ENCODE measurements around the gene F8A2.

The F8A2 gene

GRCh38 chrX:155406429-155406828 lies 24.5 kb downstream of the F8A2 start:
- DNase-seq (ENCODE audit: low spot score) = no peak
- H3K4me3 ChIP-seq = no peak overlapping the region
- TF ChIP-seq, protein P1, sequence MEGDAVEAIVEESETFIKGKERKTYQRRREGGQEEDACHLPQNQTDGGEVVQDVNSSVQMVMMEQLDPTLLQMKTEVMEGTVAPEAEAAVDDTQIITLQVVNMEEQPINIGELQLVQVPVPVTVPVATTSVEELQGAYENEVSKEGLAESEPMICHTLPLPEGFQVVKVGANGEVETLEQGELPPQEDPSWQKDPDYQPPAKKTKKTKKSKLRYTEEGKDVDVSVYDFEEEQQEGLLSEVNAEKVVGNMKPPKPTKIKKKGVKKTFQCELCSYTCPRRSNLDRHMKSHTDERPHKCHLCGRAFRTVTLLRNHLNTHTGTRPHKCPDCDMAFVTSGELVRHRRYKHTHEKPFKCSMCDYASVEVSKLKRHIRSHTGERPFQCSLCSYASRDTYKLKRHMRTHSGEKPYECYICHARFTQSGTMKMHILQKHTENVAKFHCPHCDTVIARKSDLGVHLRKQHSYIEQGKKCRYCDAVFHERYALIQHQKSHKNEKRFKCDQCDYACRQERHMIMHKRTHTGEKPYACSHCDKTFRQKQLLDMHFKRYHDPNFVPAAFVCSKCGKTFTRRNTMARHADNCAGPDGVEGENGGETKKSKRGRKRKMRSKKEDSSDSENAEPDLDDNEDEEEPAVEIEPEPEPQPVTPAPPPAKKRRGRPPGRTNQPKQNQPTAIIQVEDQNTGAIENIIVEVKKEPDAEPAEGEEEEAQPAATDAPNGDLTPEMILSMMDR (IDR thresholded peaks at IDR 0.05) = no peak
- no peak overlapping the region for H3K27ac ChIP-seq

- no peak for DNase-seq (ENCODE audit: low spot score)
- Histone ChIP-seq H3K4me3 (no peak overlapping the region), H3K27ac (no peak overlapping the region)
- TF ChIP-seq, protein P1 (IDR thresholded peaks at IDR 0.05) = no peak
Observed at GRCh38 chrX:155417769-155418168, 35.9 kb downstream of the F8A2 start.

Measured in coronary artery (tissue), 2 donors.